Activated CD4-positive, CD25-positive, alpha-beta regulatory T cell treated with anti-CD3 and anti-CD28 coated beads, Interleukin-2, amount 50 U/mL, for 72 hours (primary cell): ENCODE measurements around the gene KRT8.
"Not testable (repeated sequence)": the region's sequence is repeated elsewhere in the genome, so short reads cannot be mapped to it uniquely, and the experiment has no call there.

Experiments
- DNase-seq: peaks from one replicate; pipeline ENCODE4 v3.0.0; 2021

The KRT8 gene

DNA sequence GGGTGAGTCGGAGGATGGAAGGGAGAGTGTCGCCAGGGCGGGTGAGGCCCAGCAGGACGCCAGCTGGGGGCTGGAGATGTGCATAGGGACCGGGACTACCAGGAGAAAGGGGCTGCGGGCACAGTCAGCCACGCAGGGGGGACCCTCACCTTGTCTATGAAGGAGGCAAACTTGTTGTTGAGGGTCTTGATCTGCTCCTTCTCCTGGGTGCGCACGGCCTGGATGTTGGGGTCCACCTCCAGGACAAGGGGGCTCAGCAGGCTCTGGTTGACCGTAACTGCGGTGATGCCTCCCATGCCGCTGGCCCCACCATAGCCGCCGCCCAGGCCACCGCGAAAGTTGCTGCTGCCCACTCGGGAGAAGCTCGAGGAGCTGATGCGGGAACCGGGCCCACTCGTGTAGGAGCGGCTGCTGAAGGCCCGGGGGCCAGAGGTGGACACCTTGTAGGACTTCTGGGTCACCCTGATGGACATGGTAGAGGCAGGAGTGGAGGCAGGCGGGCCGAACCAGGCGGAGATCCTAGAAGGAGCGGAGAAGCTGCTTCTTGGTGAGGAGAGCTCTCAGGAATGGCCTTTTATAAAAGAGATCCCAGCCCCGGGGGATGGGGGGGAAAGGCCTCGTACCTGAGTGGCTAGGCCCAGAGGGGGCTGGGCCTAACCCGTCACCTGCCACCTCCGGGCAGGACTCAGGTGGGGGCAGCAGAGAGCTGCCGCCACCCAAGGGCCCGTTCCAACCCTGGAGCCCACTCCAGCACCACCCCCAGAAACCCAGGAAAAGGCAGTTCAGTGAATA is at the start of gene KRT8:
KRT8 (minus strand) TSS at position 568 of the 792 bp plus-strand sequence; CDS start at position 473, 95 bp downstream.
- DNase-seq = not testable (repeated sequence)

GRCh38 chr12:52953181-52953841 is 48.4 kb upstream of the KRT8 start:
- DNase-seq = no peak

DNA sequence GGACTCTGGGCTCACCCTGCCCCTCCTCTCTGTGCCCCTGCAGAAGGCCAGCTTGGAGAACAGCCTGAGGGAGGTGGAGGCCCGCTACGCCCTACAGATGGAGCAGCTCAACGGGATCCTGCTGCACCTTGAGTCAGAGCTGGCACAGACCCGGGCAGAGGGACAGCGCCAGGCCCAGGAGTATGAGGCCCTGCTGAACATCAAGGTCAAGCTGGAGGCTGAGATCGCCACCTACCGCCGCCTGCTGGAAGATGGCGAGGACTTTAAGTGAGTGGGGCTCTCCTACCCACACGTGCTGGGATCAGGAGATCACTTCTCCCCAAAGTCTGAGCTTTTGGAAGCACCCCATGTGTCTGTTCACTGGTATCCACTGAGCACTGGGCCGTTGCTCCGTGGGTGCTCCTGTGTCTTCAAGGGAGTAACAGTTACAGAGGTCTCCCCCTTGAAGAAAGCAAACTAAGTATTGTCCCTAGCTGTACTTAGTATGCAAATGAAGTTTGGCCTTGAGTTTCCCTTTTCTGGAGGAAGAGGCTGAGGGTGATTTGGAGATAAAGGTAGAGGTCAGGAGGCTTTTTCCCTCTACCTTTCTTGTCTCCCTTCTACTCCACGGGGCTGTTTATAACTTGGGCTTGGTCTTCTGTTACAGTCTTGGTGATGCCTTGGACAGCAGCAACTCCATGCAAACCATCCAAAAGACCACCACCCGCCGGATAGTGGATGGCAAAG is 47.4 kb upstream of the KRT8 start:
- no peak for DNase-seq

- no peak for DNase-seq
These were observed 46.8 kb upstream of the KRT8 start for GRCh38 chr12:52951640-52952039.

- DNase-seq = no peak
These were observed 46.2 kb upstream of the KRT8 start for GRCh38 chr12:52951126-52951525.

- DNase-seq = no peak
These were observed 45.7 kb upstream of the KRT8 start for GRCh38 chr12:52950553-52950952.

GRCh38 chr12:52949413-52950331 is 44.8 kb upstream of the KRT8 start:
- DNase-seq = no peak

- DNase-seq = no peak
These were observed 43.0 kb upstream of the KRT8 start for GRCh38 chr12:52947738-52948423.

DNA sequence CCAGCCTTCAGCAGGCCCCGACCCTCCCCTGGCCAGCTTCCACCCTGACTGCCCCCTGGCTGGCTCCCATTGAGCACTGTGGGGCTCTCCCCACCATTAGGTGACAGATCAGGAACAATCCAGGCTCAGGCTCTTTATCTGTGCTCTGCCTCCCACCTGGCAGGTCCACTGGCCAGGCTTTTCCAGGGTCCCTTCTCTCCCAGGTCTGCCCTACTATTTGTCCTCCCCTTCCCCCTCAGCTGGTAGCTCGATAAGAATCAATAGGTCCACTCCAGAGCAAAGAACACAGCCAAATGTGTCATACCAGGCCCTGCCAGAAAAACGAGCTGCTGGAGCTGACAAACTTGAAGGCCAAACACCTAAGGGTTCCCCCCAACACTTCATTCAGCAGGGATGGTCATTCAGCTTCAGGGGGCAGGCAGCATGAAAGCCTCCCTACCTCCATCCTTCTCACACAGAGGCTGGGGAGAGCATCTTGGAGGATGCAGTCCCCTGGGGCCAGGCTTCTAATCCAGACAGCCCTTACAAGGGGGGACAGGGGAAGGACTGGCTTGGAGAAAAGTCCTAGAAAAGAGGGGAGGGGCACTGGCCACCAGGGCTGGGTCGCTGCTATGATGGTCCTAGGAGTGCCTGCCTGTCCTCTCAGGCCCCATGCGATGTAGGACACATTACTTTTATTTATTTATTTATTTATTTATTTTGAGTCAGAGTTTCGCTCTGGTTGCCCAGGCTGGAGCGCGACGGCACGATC is 42.1 kb upstream of the KRT8 start:
- DNase-seq = no peak

DNA sequence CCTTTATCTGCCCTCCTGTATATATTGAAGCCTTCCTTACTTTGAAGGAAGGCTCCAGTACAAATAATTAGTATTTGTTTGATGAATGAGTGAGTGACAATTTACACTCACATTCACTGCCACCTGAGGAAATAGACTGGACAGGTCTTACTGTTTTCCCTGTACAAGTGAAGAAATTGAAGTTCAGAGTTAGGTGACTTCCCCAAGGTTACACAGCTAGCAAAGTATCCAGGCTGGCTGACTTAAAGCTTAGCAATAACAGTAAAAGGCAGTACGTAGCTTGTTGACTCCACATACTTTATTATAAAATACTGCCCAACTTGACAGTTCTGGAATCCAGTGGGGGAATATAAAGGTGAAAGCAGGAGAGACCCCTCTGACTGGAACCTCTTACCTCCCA is 41.5 kb upstream of the KRT8 start:
- DNase-seq = no peak

GRCh38 chr12:52945389-52946232 is 40.7 kb upstream of the KRT8 start:
- DNase-seq = no peak

DNA sequence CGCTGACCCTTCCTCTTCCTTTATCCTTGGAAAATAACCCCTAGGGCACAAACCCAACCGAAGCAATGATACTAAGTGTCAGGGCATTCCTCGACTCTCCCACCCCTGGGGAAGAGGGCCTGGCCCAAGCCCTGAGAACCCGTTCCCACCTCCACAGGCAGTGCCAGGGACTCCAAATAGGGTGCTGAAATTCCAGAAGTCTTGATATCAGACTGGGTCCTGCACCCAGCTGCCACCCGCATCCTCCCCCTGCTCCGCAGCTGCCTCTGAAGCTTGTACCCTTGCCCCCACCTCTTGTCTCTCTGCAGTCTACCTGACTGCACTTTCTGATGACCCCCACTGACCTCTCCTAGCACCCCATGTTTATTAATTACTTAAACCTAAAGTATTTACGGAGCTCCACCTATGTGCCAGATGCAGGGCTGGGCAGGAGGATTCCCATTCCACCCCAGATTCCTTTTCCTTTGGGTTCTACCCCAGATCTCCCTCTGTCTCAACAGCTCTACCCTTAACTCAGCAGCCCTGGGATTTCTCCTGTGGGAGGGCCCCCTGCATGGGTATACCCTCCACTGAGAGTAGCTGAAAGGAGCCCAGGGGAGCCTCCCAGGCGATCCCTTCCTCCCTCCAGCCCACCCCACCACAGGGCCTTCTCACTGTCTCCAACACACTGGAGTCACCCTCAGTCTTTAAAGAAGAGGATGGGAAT is 40.0 kb upstream of the KRT8 start:
- DNase-seq = no peak

- DNase-seq = no peak
These were observed 38.0 kb upstream of the KRT8 start for GRCh38 chr12:52942901-52943181.

GRCh38 chr12:52942066-52942900 is 37.4 kb upstream of the KRT8 start:
- no peak for DNase-seq

DNA sequence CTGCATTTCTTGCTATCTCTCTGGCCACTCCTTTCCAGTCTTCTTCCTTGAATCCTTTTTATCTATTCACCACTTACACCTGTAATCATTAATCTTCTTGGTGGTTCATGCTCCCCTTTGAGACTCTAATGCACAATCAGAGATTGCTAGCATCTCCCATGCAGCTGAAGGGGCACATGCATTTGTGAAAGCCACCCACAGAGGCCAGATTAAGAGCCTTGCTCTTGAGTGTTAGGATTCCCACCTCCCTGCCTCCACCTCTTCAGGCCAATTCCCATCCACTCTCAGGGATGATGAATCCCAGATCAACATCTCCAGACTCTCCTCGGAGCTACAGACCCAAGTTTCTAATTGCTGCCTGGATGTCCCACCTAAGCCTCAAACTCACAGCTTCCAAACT is 24.7 kb upstream of the KRT8 start:
- DNase-seq = no peak

- DNase-seq = no peak
These were observed 23.1 kb upstream of the KRT8 start for GRCh38 chr12:52927964-52928363.

- no peak for DNase-seq
These were observed 21.8 kb upstream of the KRT8 start for GRCh38 chr12:52926596-52927234.
